SK-N-SH (cell line): ENCODE results near the gene TBL1XR1. TPM values are rescaled to one million over a fixed set of nuclear protein-coding genes. Genes with fewer than 3 reads are reported as not detected.

ENCODE experiments used
- CTCF ChIA-PET: fragments of 300-600, 350-600 bp; formaldehyde crosslinking; extraction: SDS; loops from one replicate; lab custom pipeline; 2021; lab: Yijun Ruan, JAX
- POLR2A ChIA-PET: fragments of 350-600 bp; sonication (Branson Sonifier 250); formaldehyde crosslinking; extraction: SDS; loops from one replicate; lab custom pipeline; 2020; ENCODE audit warnings: antibody characterized with exemption, inconsistent platforms; lab: Yijun Ruan, JAX
- DNase-seq: peaks from one replicate; pipeline ENCODE4 v3.0.0; 2012
- H2AFZ ChIP-seq: fragments of 200-600 bp; sonication (generic); 2 replicates; pipeline ENCODE4 v1.8.1; 2016; ENCODE audit warnings: antibody characterized with exemption, mild to moderate bottlenecking, low read depth
- H3F3A ChIP-seq: fragments of 200-600 bp; sonication (generic); replicated peaks from 2 replicates; pipeline ENCODE3; 2016; ENCODE audit warnings: antibody characterized with exemption, mild to moderate bottlenecking; ENCODE audit not compliant: insufficient read depth
- H3K27ac ChIP-seq, 2 experiments: fragments of 200-500 bp in 1 of 2; fragments of 200-600 bp in 1 of 2; sonication (Bioruptor generic) in 1 of 2; sonication (generic), shearing (Covaris generic) in 1 of 2; 2 replicates each; pipeline versions ENCODE4 v1.5.1 to v1.6.1; 2014 to 2016; ENCODE audit warnings: low read depth in 2 of 2, inconsistent platforms in 1 of 2, low read length in 1 of 2, mild to moderate bottlenecking in 1 of 2, mixed read lengths in 1 of 2
- H3K27me3 ChIP-seq: fragments of 200-600 bp; sonication (generic), shearing (Covaris generic); 2 replicates; pipeline ENCODE4 v1.6.1; 2016; ENCODE audit warnings: mixed run types; ENCODE audit not compliant: insufficient read depth
- H3K36me3 ChIP-seq, 2 experiments: fragments of 200-500 bp in 1 of 2; fragments of 200-600 bp in 1 of 2; sonication (Bioruptor generic) in 1 of 2; sonication (generic) in 1 of 2; replicated peaks in 1 of 2; 2 replicates each; pipeline versions ENCODE3 to v1.5.1; 2014 to 2016; ENCODE audit warnings: low read length in 1 of 2, mild to moderate bottlenecking in 1 of 2; ENCODE audit not compliant: insufficient read depth in 2 of 2, control insufficient read depth in 1 of 2
- H3K4me1 ChIP-seq, 2 experiments: fragments of 200-500 bp in 1 of 2; fragments of 200-600 bp in 1 of 2; sonication (Bioruptor generic) in 1 of 2; sonication (generic), shearing (Covaris generic) in 1 of 2; 2 replicates each; pipeline versions ENCODE4 v1.5.1 to v1.6.1; 2014 to 2016; ENCODE audit warnings: low read depth in 1 of 2, low read length in 1 of 2, mixed run types in 1 of 2; ENCODE audit not compliant: insufficient read depth in 2 of 2, control insufficient read depth in 1 of 2
- H3K4me2 ChIP-seq: fragments of 200-600 bp; sonication (generic), shearing (Covaris generic); 2 replicates; pipeline ENCODE4 v1.6.1; 2017; ENCODE audit warnings: mixed run types
- H3K4me3 ChIP-seq, 2 experiments: fragments of 200-500 bp in 1 of 2; fragments of 200-600 bp in 1 of 2; sonication (Bioruptor generic) in 1 of 2; sonication (generic), shearing (Covaris generic) in 1 of 2; 2 replicates each; pipeline versions ENCODE4 v1.5.1 to v1.8.1; 2014 to 2016; ENCODE audit warnings: low read depth in 2 of 2, inconsistent platforms in 1 of 2, low read length in 1 of 2, mild to moderate bottlenecking in 1 of 2, mixed read lengths in 1 of 2, moderate library complexity in 1 of 2
- H3K79me2 ChIP-seq: fragments of 200-600 bp; sonication (generic); 2 replicates; pipeline ENCODE4 v1.8.1; 2017; ENCODE audit warnings: mild to moderate bottlenecking; ENCODE audit not compliant: insufficient read depth
- H3K9ac ChIP-seq: fragments of 200-600 bp; sonication (generic); 2 replicates; pipeline ENCODE4 v1.6.1; 2017; ENCODE audit warnings: mixed run types
- H3K9me2 ChIP-seq: fragments of 200-600 bp; sonication (generic); 2 replicates; pipeline ENCODE4 v1.6.1; 2017; ENCODE audit warnings: mixed run types
- H3K9me3 ChIP-seq: fragments of 200-600 bp; sonication (generic); 2 replicates; pipeline ENCODE4 v1.6.1; 2017; ENCODE audit warnings: mixed run types, mild to moderate bottlenecking, moderate library complexity
- H4K20me1 ChIP-seq: fragments of 200-600 bp; sonication (generic); 2 replicates; pipeline ENCODE4 v1.6.1; 2017; ENCODE audit warnings: mild to moderate bottlenecking, mixed run types; ENCODE audit not compliant: insufficient read depth
- EP300 ChIP-seq, 2 experiments: IDR thresholded peaks; 2 replicates each; pipeline versions ENCODE4 v1.4.0 to v1.6.1; 2012; ENCODE audit warnings: borderline replicate concordance in 1 of 2, low read depth in 1 of 2, low read length in 1 of 2
- FOSL2 ChIP-seq: IDR thresholded peaks from 2 replicates; pipeline ENCODE4 v1.4.0; 2012; ENCODE audit warnings: low read depth, mild to moderate bottlenecking, moderate library complexity, borderline replicate concordance
- FOXJ3 ChIP-seq: sonication (generic); formaldehyde crosslinking; IDR thresholded peaks from 2 replicates; pipeline ENCODE4 v1.5.1; 2020; ENCODE audit warnings: mild to moderate bottlenecking, missing genetic modification reagents
- FOXM1 ChIP-seq: IDR thresholded peaks from 2 replicates; pipeline ENCODE4 v1.4.0; 2012; ENCODE audit warnings: low read depth, mild to moderate bottlenecking
- GATA2 ChIP-seq: sonication (generic); formaldehyde crosslinking; IDR thresholded peaks from 2 replicates; pipeline ENCODE4 v1.5.0; 2020; ENCODE audit warnings: mild to moderate bottlenecking, missing genetic modification reagents
- MXI1 ChIP-seq: IDR thresholded peaks from 2 replicates; pipeline ENCODE4 v1.6.1; 2012; ENCODE audit warnings: mild to moderate bottlenecking, low read depth, low read length, improper control_type of control experiment
- NFIC ChIP-seq: IDR thresholded peaks from 2 replicates; pipeline ENCODE4 v1.4.0; 2012; ENCODE audit warnings: borderline replicate concordance
- NRF1 ChIP-seq: IDR thresholded peaks from 2 replicates; pipeline ENCODE4 v1.6.1; 2012; ENCODE audit warnings: low read depth, mild to moderate bottlenecking, low read length
- POLR2AphosphoS5 ChIP-seq: IDR thresholded peaks from 2 replicates; pipeline ENCODE4 v1.6.1; 2012; ENCODE audit warnings: low read depth, low read length
- RCOR1 ChIP-seq: fragments of 150-350 bp; IDR thresholded peaks from 2 replicates; pipeline ENCODE4 v1.6.1; 2017; ENCODE audit warnings: antibody characterized with exemption, low read length
- RFX5 ChIP-seq: IDR thresholded peaks from 2 replicates; pipeline ENCODE4 v1.6.1; 2012; ENCODE audit warnings: mild to moderate bottlenecking, improper control_type of control experiment, low read length
- RXRA ChIP-seq: IDR thresholded peaks from 2 replicates; pipeline ENCODE4 v1.4.0; 2012; ENCODE audit warnings: low read depth, mild to moderate bottlenecking, borderline replicate concordance
- WGBS: methylation state at CpG from one replicate; pipeline ENCODE4 v1.1.6; 2017; ENCODE audit warnings: low lambda C conversion rate; 5-methylcytosine and 5-hydroxymethylcytosine counted together
- polyA plus RNA-seq, 3 experiments: library from polyadenylated mRNA; depleted of rRNA; stranded (reverse); fragments of >200 nt; gene quantifications; 2 replicates each; pipeline ENCODE4 v1.2.3, GENCODE V29; 2012
- TF ChIP-seq, protein P1 (sequence below): fragments of 150-350 bp; IDR thresholded peaks from 2 replicates; pipeline ENCODE4 v1.6.1; 2017; ENCODE audit warnings: antibody characterized with exemption, low read length, low read depth, borderline replicate concordance
- TF ChIP-seq, protein P2 (sequence below): fragments of 200-600 bp; sonication (generic); IDR thresholded peaks from 2 replicates; pipeline ENCODE4 v1.6.1; 2017; ENCODE audit warnings: antibody characterized with exemption, mild to moderate bottlenecking, moderate library complexity

The TBL1XR1 gene
- polyA plus RNA-seq, 1 of the 3 experiments (the other 2 are of a cell fraction): 20.9 TPM

DNA sequence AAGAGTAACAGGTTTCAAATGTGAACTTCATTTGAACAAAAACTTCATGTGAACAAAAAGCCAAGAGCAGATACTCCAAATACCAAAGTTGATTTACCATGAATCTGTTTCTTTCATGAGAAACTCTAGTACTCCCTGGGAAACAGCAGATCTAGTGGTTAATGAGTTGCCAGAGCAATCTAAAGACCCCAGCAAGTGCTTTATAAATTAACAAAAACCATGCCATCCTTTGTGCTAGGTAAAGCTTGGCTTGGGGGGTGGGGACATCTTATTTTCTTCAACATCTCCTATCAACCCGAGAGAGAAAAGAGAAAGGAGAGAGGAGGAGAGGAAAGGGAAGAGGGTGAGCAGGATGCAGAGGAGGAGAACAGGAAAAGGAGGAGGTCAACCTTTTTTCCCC is 100.7 kb downstream of the TBL1XR1 start:
- ChIA-PET CTCF (no interaction called here), POLR2A (no interaction called here)
- no peak overlapping the region for H3K4me3 ChIP-seq
- H3F3A ChIP-seq: peaks cover 3% of the 10 kb centered on the region
- peaks cover 98% of the 10 kb centered on the region for H3K79me2 ChIP-seq
- no peaks in the 10 kb centered on the region for H3K9me3 ChIP-seq
- H3K27me3 ChIP-seq: no peaks in the 10 kb centered on the region
- H3K9me2 ChIP-seq: no peaks in the 10 kb centered on the region
- TF ChIP-seq RCOR1: no peak
- peaks cover 0 to 30% of the 10 kb centered on the region in 2 experiments for H3K36me3 ChIP-seq
- DNase-seq: no peak
- peaks cover 87% of the 10 kb centered on the region for H4K20me1 ChIP-seq
- no peak overlapping the region for H3K27ac ChIP-seq
- H3K4me1 ChIP-seq: no peaks in the 10 kb centered on the region
- no peak overlapping the region for H3K9ac ChIP-seq
- H2AFZ ChIP-seq: no peak overlapping the region
- H3K4me2 ChIP-seq: no peak overlapping the region
- 90% methylated on average over 1 of the region's 1 CpG for WGBS

DNA sequence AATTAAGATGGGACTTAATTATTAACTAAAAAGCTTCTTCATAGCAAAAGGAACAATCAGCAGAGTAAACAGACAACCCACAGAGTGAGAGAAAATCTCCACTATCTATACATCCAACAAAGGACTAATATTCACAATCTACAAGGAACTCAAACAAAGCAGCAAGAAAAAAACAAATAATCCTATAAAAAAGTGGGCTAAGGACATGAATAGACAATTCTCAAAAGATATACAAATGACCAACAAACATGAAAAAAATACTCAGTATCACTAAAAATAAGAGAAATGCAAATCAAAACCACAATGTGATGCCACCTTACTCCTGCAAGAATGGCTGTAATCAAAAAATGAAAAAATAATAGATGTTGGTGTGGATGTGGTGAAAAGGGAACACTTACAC is 103.3 kb downstream of the TBL1XR1 start:
- no peak overlapping the region for H3K9ac ChIP-seq
- H3F3A ChIP-seq: peaks cover 3% of the 10 kb centered on the region
- H3K27me3 ChIP-seq: no peaks in the 10 kb centered on the region
- no peak overlapping the region for H3K4me2 ChIP-seq
- no peak overlapping the region for H3K27ac ChIP-seq
- H2AFZ ChIP-seq: no peak overlapping the region
- H3K36me3 ChIP-seq: peaks cover 0 to 38% of the 10 kb centered on the region in 2 experiments
- peaks cover 96% of the 10 kb centered on the region for H3K79me2 ChIP-seq
- DNase-seq: no peak
- no peaks in the 10 kb centered on the region for H3K9me2 ChIP-seq
- no peak for TF ChIP-seq GATA2
- TF ChIP-seq NRF1: no peak
- TF ChIP-seq FOSL2: no peak
- TF ChIP-seq FOXJ3 (CRISPR knock-in tag): no peak
- TF ChIP-seq FOXM1: no peak
- no peak for TF ChIP-seq POLR2AphosphoS5
- no peak for TF ChIP-seq RXRA
- TF ChIP-seq, protein P1, sequence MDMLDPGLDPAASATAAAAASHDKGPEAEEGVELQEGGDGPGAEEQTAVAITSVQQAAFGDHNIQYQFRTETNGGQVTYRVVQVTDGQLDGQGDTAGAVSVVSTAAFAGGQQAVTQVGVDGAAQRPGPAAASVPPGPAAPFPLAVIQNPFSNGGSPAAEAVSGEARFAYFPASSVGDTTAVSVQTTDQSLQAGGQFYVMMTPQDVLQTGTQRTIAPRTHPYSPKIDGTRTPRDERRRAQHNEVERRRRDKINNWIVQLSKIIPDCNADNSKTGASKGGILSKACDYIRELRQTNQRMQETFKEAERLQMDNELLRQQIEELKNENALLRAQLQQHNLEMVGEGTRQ: no peak
- no peak for TF ChIP-seq EP300 (IDR thresholded peaks at IDR 0.05; ENCODE audit: borderline replicate concordance in 1 of 2, low read depth in 1 of 2, low read length in 1 of 2)
- TF ChIP-seq NFIC: no peak
- no peak for TF ChIP-seq RFX5
- TF ChIP-seq MXI1: no peak
- no peak for TF ChIP-seq RCOR1
- H3K4me1 ChIP-seq: peaks cover 0 to 3% of the 10 kb centered on the region in 2 experiments; a peak in 1 of 4 replicates
- ChIA-PET CTCF (no interaction called here), POLR2A (no interaction called here)
- no peaks in the 10 kb centered on the region for H3K9me3 ChIP-seq
- H4K20me1 ChIP-seq: peaks cover 68% of the 10 kb centered on the region
- no peak overlapping the region for H3K4me3 ChIP-seq

DNA sequence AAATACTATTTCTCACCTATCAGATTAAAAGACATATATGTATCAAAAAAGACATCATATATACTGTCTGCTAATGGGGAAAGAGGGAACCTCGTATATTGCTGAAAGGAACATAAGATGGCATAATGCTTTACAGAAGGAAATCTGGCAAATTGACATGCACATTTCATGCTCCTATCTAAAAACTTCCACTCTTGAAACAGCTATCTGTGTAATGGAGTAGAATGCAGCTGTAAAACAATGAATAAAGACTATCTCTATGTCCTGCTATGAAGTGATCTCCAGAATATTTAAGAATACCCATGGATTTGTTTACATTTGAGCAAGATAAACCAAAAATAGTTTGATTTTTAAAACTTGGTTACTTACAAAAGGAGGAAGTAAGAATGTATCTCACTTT is 107.4 kb downstream of the TBL1XR1 start:
- no peak overlapping the region for H2AFZ ChIP-seq
- no peaks in the 10 kb centered on the region for H3K9me3 ChIP-seq
- H4K20me1 ChIP-seq: peaks cover 50% of the 10 kb centered on the region
- H3K27me3 ChIP-seq: no peaks in the 10 kb centered on the region
- peaks cover 96% of the 10 kb centered on the region for H3K79me2 ChIP-seq
- no peaks in the 10 kb centered on the region for H3K9me2 ChIP-seq
- no peak overlapping the region for H3K9ac ChIP-seq
- TF ChIP-seq NRF1 (no peak), NFIC (no peak), FOXJ3 (CRISPR knock-in tag) (no peak)
- TF ChIP-seq, protein P2, sequence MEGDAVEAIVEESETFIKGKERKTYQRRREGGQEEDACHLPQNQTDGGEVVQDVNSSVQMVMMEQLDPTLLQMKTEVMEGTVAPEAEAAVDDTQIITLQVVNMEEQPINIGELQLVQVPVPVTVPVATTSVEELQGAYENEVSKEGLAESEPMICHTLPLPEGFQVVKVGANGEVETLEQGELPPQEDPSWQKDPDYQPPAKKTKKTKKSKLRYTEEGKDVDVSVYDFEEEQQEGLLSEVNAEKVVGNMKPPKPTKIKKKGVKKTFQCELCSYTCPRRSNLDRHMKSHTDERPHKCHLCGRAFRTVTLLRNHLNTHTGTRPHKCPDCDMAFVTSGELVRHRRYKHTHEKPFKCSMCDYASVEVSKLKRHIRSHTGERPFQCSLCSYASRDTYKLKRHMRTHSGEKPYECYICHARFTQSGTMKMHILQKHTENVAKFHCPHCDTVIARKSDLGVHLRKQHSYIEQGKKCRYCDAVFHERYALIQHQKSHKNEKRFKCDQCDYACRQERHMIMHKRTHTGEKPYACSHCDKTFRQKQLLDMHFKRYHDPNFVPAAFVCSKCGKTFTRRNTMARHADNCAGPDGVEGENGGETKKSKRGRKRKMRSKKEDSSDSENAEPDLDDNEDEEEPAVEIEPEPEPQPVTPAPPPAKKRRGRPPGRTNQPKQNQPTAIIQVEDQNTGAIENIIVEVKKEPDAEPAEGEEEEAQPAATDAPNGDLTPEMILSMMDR: no peak
- TF ChIP-seq, all 33 proteins: peak for 0
- H3K4me1 ChIP-seq: peaks cover 0 to 6% of the 10 kb centered on the region in 2 experiments; a peak in 3 of 4 replicates
- H3K36me3 ChIP-seq: peaks cover 2 to 38% of the 10 kb centered on the region in 2 experiments
- 90% methylated on average over 1 of the region's 1 CpG for WGBS
- no peak overlapping the region for H3K4me2 ChIP-seq
- no peak overlapping the region for H3K27ac ChIP-seq
- CTCF ChIA-PET: no interaction called here
- POLR2A ChIA-PET: no interaction called here
- H3K4me3 ChIP-seq: no peak overlapping the region
- H3F3A ChIP-seq: no peaks in the 10 kb centered on the region
- DNase-seq: no peak
